Thymus (tissue), 11 donors: ENCODE data around the gene MCRS1. TPM values are rescaled to one million over a fixed set of nuclear protein-coding genes. Genes with fewer than 3 reads are reported as not detected.

Source experiments
- DNase-seq, 9 donors: peaks; one replicate each; pipeline ENCODE4 v3.0.0-alpha.2; 2013; ENCODE audit warnings: low spot score in 9 of 9, low read depth in 6 of 9, missing footprints in 1 of 9
- H3K27ac ChIP-seq, 2 donors: one replicate each; pipeline ENCODE4 v1.5.1; 2013; ENCODE audit warnings: control low read depth in 1 of 2, low read depth in 1 of 2, low read length in 1 of 2, mild to moderate bottlenecking in 1 of 2, moderate library complexity in 1 of 2
- H3K27me3 ChIP-seq, 2 donors: one replicate each; pipeline ENCODE4 v1.5.1; 2013; ENCODE audit warnings: low read length in 1 of 2; ENCODE audit not compliant: control insufficient read depth in 2 of 2, insufficient read depth in 1 of 2
- H3K36me3 ChIP-seq, 2 donors: one replicate each; pipeline ENCODE4 v1.5.1; 2013; ENCODE audit warnings: low read length in 1 of 2, mild to moderate bottlenecking in 1 of 2, moderate library complexity in 1 of 2; ENCODE audit not compliant: control insufficient read depth in 2 of 2, insufficient read depth in 2 of 2
- H3K4me1 ChIP-seq, 2 donors: one replicate each; pipeline ENCODE4 v1.5.1; 2013; ENCODE audit warnings: low read length in 2 of 2; ENCODE audit not compliant: control insufficient read depth in 2 of 2, insufficient read depth in 2 of 2
- H3K4me3 ChIP-seq, 2 donors: one replicate each; pipeline ENCODE4 v1.5.1; 2013; ENCODE audit warnings: low read length in 2 of 2, control low read depth in 1 of 2, mild to moderate bottlenecking in 1 of 2
- H3K9me3 ChIP-seq, 2 donors: one replicate each; pipeline ENCODE4 v1.5.1; 2013; ENCODE audit warnings: low read length in 1 of 2, mild to moderate bottlenecking in 1 of 2; ENCODE audit not compliant: control insufficient read depth in 2 of 2, insufficient read depth in 1 of 2
- WGBS: extraction: QIAGEN DNeasy Blood & Tissue Kit; methylation state at CpG from one replicate; pipeline ENCODE4 v1.1.7; 2013; 5-methylcytosine and 5-hydroxymethylcytosine counted together
- polyA plus RNA-seq: library from polyadenylated mRNA; stranded (reverse); fragments of 200-250 nt; gene quantifications from one replicate; pipeline ENCODE4 v1.2.3, GENCODE V29; 2013
- total RNA-seq: library from RNA; stranded (reverse); fragments of 120-200 nt; gene quantifications from one replicate; pipeline ENCODE4 v1.2.4, GENCODE V29; 2013
- donor health status: healthy.

The MCRS1 gene
- total and polyA plus RNA-seq, 2 donors = 52.6 to 65.5 TPM

DNA sequence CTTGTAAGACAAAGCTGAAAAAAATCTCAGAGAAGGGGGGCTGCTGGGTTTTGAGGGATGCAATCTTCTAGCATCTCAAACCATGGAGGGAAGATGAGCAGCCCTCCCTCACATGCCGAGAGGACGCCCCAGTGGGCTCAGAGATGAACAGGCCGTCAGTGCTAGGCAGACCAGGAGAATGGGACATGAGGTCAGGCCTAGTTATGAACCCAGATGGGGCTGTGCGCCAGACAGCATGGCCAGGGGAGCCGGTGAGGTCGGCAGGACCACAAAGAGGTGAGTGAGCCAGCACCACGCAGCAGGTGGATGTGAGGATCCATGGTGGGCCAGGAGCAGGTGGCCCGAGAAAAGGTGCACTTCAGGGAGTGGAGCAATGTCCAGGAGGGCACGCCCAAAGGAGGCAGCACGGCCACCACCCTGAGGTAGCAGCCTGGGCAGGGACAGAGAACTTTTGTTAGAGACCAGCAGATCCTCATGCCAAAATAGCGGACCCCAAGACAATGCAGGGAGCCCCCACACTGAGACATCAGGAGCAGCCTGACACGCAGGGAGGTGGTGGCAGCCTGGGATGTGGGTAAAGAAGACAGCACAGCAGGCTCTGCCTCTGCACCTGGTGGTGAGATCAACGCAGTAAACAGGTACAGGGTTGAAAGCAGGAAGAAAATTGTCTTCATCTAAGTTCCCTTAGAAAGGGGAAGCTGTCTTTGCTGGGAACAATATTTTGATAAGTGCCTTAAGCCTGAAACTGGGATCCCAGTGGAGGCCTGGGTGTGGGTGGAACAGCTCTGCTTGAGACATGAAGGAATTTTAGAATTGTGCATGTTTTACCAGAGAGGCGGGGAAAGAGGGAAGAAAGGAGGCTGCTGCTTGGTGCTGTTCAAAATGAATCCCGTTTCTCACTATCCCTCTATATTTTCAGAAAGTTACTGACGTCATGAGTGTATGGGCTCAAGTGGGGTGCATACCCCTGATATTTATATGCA, 17.8 kb upstream of the MCRS1 start:
- no peaks in the 10 kb centered on the region for H3K27me3 ChIP-seq
- H3K4me3 ChIP-seq = no peak overlapping the region
- H3K36me3 ChIP-seq = peaks cover 0 to 7% of the 10 kb centered on the region in 2 donors
- 91% methylated on average over 16 of the region's 16 CpGs for WGBS
- peaks cover 0 to 4% of the 10 kb centered on the region in 2 donors for H3K9me3 ChIP-seq
- no peak overlapping the region for H3K27ac ChIP-seq
- DNase-seq = no peak
- H3K4me1 ChIP-seq = peaks cover 0 to under 1% of the 10 kb centered on the region in 2 donors

DNA sequence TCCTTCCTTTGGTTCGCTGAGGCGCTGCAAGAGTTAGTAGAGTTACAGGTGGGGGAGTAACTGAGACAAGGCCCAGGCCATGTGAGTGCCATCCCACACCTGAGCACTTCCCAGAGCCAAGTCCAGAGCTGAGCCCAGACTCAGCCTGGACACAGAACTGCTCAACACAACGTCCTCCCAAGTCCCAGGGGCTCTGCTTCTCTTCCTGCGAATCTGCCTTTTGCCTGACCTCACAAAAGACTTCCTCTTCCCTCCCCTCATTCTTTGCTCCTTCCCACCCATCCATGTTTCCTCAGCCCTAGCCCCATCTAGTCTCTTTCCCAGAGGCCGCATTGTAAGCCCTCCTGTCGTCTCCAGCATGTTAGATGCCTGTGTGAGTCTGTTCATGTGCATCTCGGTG, 16.6 kb upstream of the MCRS1 start:
- H3K4me3 ChIP-seq = no peak overlapping the region
- H3K9me3 ChIP-seq = peaks cover 0 to 4% of the 10 kb centered on the region in 2 donors
- DNase-seq = no peak
- 95% methylated on average over 7 of the region's 7 CpGs for WGBS
- H3K27ac ChIP-seq = no peak overlapping the region
- H3K27me3 ChIP-seq = no peaks in the 10 kb centered on the region
- H3K36me3 ChIP-seq = peaks cover 0 to 7% of the 10 kb centered on the region in 2 donors
- peaks cover 0 to 3% of the 10 kb centered on the region in 2 donors for H3K4me1 ChIP-seq

DNA sequence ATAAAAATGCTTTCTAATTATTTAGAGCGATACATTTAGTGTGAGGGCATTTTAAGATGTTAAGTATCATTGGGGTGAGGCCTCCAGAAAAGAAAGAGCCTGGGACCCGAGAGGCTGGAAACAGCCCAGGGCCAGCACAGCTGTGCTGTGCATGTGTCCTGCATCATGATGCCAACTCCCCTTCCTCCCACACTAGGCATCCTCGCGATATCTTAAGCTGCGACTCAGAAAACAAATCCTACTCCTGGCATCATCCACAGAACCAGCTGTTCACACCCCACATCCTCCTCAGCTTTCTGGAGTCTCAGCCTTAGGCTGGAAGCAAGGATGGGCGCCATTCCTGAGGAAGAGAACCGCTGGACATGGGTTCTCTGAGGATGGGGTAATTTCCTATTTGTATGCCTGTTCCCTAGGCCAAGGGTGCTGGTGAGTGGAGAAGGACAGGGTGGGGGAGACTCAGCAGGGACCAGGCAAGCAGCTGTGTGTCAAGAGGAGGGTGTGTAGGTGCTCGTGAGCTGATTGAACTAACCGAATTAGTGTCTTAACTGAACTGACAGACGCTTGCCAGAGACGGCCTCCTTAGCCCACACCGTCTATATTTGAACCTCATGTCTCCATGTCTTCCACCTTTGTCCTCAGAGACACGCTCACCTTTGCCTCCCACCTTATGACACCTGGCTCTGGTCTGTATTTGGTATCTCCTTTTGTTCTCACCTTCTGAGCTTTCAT, 15.6 kb upstream of the MCRS1 start:
- H3K36me3 ChIP-seq = peaks cover 0 to 7% of the 10 kb centered on the region in 2 donors
- no peak for DNase-seq
- H3K27me3 ChIP-seq = no peaks in the 10 kb centered on the region
- H3K4me3 ChIP-seq = no peak overlapping the region
- WGBS = 98% methylated on average over 13 of the region's 13 CpGs
- peaks cover 0 to 4% of the 10 kb centered on the region in 2 donors for H3K9me3 ChIP-seq
- peaks cover 0 to 3% of the 10 kb centered on the region in 2 donors for H3K4me1 ChIP-seq
- H3K27ac ChIP-seq = no peak overlapping the region

DNA sequence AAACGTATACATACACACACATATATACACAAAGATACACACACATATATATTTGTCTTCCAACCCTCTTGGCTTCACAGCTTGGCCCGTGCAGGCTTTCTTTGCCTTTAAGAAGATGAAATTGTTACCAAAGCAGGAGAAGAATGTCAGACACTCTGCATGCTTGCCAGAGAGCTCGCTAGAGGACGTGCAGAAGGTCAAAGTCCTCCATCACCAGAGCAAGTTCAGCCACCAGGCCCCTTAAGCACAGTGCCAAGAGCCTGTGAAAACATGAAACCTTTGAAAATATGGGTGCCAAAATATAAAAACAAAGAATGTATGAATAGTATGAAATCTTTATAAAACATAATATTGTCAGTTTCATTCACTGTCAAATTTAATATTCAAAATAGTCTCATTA, 14.9 kb upstream of the MCRS1 start:
- WGBS = 94% methylated on average over 4 of the region's 4 CpGs
- H3K4me1 ChIP-seq = peaks cover 0 to 3% of the 10 kb centered on the region in 2 donors
- no peak for DNase-seq
- H3K36me3 ChIP-seq = peaks cover 0 to 7% of the 10 kb centered on the region in 2 donors
- H3K27ac ChIP-seq = no peak overlapping the region
- no peak overlapping the region for H3K4me3 ChIP-seq
- H3K9me3 ChIP-seq = no peaks in the 10 kb centered on the region
- no peaks in the 10 kb centered on the region for H3K27me3 ChIP-seq

DNA sequence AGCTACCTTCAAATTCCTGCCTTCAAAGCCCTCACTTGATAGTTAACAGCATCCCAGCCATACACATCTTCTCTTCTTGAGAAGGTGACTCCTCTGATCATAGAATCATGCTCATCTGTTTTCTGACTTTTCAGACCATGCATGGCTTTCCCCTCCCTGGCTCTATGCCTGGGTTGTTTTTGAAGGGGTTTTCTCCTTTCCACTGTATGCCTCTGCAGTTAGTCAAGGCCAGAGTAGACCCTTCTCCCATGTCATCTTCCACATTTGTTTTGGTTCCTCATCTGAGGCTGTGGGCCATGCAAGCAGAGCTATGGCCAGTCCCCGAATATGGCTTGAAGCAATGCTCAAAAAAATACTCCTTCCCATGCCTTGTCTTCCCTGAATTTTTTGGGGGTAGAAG, 14.3 kb upstream of the MCRS1 start:
- no peak overlapping the region for H3K27ac ChIP-seq
- peaks cover 0 to 7% of the 10 kb centered on the region in 2 donors for H3K36me3 ChIP-seq
- H3K4me3 ChIP-seq = no peak overlapping the region
- peaks cover 0 to 3% of the 10 kb centered on the region in 2 donors for H3K4me1 ChIP-seq
- WGBS = 93% methylated on average over 1 of the region's 1 CpG
- H3K9me3 ChIP-seq = no peaks in the 10 kb centered on the region
- no peak for DNase-seq
- H3K27me3 ChIP-seq = no peaks in the 10 kb centered on the region

DNA sequence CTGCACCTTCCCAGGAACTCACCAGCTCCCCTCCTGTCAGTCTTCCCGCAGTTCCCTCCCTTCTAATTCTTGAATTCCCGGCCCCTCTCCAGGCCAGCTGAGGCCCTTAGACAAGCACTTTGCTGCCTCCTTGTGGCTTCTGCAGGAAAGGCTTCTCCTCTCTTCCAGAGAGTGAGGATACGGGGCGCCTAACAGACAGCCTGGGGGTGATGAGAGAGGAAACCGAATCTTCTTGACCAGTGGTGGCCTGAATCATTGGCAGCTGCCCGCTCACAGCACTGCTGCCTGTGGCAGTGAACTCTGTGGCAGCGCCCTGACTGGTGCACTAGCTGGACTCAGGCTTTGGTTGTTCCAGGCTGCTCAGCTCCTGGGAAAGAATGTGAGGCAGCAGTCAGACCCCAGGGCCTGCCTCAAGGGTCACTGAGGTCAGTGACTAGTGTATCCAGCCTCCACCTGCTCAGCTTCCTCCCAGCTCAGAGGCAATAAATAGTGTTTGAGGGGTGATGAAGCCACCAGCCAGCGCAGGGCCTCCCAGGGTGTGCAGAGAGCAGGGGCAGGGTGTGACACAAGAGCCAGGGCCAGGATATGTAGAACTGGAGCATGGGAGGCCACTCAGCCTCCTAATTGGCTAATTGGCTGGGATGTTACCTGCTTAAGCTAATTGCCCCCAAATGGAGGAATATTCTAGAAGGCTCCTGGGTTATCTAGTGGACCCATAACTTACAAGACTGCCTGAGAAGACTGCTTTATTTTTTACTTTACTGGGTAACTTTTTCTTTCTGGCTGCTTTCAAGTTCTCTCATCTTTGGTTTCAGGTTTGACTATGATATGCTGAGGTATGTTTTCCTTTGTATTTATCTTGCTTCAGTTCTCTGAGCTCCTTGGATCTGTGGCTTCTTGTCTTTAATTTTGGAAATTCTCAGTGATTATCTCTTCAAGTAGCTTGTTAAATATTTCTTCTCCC, 12.9 kb upstream of the MCRS1 start:
- Histone ChIP-seq H3K4me3 (no peak overlapping the region), H3K27me3 (no peaks in the 10 kb centered on the region), H3K9me3 (no peaks in the 10 kb centered on the region), H3K4me1 (peaks cover 0 to 3% of the 10 kb centered on the region in 2 donors), H3K36me3 (peaks cover 0 to 7% of the 10 kb centered on the region in 2 donors), H3K27ac (no peak overlapping the region)
- 68% methylated on average over 8 of the region's 8 CpGs for WGBS
- DNase-seq = peak; percentile 24 to 74 (median 44)

DNA sequence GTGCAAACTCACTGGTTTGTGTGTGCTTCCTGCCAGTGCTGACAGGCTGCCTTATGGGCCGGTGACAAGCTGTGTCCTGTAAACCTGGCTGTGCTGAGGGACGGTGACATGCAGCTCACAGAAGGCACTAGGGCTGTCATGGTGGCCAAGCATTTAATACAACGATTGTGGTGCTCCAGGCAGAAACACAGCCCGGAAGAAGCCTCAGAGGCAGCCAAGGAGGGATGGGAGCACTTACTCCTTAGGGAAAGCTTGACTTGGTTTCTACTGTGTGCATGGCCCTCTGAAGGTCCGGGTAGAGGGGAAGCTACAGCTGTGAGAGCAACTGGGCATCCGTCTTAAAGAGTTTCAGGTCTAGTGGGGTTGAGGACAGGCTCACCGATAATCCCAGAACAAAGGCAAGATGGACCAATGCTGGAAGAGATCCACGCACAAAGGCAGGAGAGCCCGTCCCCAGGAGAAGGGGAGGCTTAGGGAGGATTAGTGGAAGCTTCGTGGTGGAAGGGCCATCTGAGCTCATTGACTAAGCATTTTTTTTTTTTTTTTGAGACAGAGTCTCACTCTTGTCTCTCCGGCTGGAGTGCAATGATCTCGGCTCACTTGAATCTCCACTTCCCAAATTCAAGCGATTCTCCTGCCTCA, 10.7 kb upstream of the MCRS1 start:
- H3K27me3 ChIP-seq = no peaks in the 10 kb centered on the region
- peaks cover 0 to 3% of the 10 kb centered on the region in 2 donors for H3K4me1 ChIP-seq
- H3K27ac ChIP-seq = no peak overlapping the region
- no peak overlapping the region for H3K4me3 ChIP-seq
- H3K9me3 ChIP-seq = no peaks in the 10 kb centered on the region
- peaks cover 0 to 3% of the 10 kb centered on the region in 2 donors for H3K36me3 ChIP-seq
- DNase-seq = no peak
- WGBS = 96% methylated on average over 13 of the region's 13 CpGs

DNA sequence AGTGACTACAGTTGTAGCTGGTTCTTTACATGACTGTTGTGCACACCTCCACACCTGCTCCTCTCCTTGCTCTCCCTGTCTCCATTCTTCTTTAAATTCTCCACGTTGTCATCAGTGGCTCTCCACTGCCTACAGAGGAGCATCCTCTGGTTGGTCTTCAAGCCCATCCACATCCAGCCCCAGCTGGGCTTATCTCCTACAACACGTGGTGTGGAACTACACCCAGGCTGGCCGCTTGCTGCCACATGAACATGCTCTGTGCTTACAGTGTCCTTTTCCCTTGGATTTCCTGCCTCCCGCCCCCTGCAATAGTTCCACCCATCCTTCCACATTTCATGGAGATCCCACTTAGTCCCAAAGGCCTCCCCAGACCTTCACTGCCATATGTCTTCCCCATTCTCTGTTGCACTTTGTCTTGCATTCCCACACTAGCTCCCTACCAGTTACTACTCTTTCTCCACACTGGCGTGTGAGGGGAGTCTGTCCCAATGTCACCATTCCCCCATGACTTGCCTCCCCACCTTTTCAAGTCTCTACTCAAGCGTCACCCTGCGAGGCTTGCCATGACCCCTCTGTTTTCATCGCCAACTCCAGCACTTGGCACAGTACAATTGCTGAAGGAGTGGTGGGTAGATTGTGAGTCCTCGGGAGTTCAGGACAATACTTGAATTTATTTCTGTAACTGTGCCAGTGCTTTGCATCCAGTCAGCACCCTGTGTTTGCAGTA, 9.8 kb upstream of the MCRS1 start:
- H3K4me1 ChIP-seq = peaks cover 0 to 3% of the 10 kb centered on the region in 2 donors
- H3K27me3 ChIP-seq = no peaks in the 10 kb centered on the region
- H3K9me3 ChIP-seq = no peaks in the 10 kb centered on the region
- no peak overlapping the region for H3K27ac ChIP-seq
- H3K4me3 ChIP-seq = no peak overlapping the region
- DNase-seq = no peak
- WGBS = 95% methylated on average over 9 of the region's 9 CpGs
- no peaks in the 10 kb centered on the region for H3K36me3 ChIP-seq
